Stimulated activated CD4-positive, alpha-beta T cell treated with anti-CD3 and anti-CD28 coated beads, Interleukin-4, amount 100 ng/mL, for 24 hours (primary cell): ENCODE measurements around the gene PEAR1.
A peak's percentile ranks its signal among the peaks of the same experiment; 100 is the strongest.

Experiments
- DNase-seq: peaks from one replicate; pipeline ENCODE4 v3.0.0-alpha.2; 2020

PEAR1 gene

GRCh38 chr1:156860628-156861423 is 32.7 kb upstream of the PEAR1 start, which contains the start of gene NTRK1:
NTRK1 (plus strand) TSS chr1:156860865; CDS start chr1:156860935, 70 bp downstream.
- DNase-seq: peak; percentile 47

GRCh38 chr1:156862584-156862983 is 30.9 kb upstream of the PEAR1 start:
- DNase-seq: no peak

- no peak for DNase-seq
Measured at GRCh38 chr1:156862997-156863599, 30.4 kb upstream of the PEAR1 start.

GRCh38 chr1:156863631-156864030 is 29.9 kb upstream of the PEAR1 start:
- DNase-seq: no peak

- no peak for DNase-seq
Measured at GRCh38 chr1:156864796-156865195, 28.7 kb upstream of the PEAR1 start.

GRCh38 chr1:156865258-156865657 is 28.3 kb upstream of the PEAR1 start:
- no peak for DNase-seq

- DNase-seq: no peak
Measured at GRCh38 chr1:156865865-156866248, 27.7 kb upstream of the PEAR1 start.

- DNase-seq: no peak
Measured at GRCh38 chr1:156866249-156866909, 27.1 kb upstream of the PEAR1 start.

GRCh38 chr1:156868341-156868740 is 25.2 kb upstream of the PEAR1 start:
- no peak for DNase-seq

- no peak for DNase-seq
Measured at GRCh38 chr1:156869455-156869854, 24.1 kb upstream of the PEAR1 start.

- DNase-seq: no peak
Measured at GRCh38 chr1:156873659-156874058, 19.9 kb upstream of the PEAR1 start.

GRCh38 chr1:156874142-156874541 is 19.4 kb upstream of the PEAR1 start:
- DNase-seq: no peak

- no peak for DNase-seq
Measured at GRCh38 chr1:156874572-156875340, 18.8 kb upstream of the PEAR1 start.

- DNase-seq: no peak
Measured at GRCh38 chr1:156875341-156875615, 18.2 kb upstream of the PEAR1 start.

- DNase-seq: no peak
Measured at GRCh38 chr1:156876281-156876680, 17.2 kb upstream of the PEAR1 start.

- DNase-seq: no peak
Measured at GRCh38 chr1:156877433-156878170, 15.9 kb upstream of the PEAR1 start.

GRCh38 chr1:156879876-156880275 is 13.6 kb upstream of the PEAR1 start:
- no peak for DNase-seq

GRCh38 chr1:156880473-156880872 is 13.0 kb upstream of the PEAR1 start:
- no peak for DNase-seq

- no peak for DNase-seq
Measured at GRCh38 chr1:156881101-156881500, 12.4 kb upstream of the PEAR1 start.

GRCh38 chr1:156881663-156882062 is 11.9 kb upstream of the PEAR1 start:
- DNase-seq: no peak

- no peak for DNase-seq
Measured at GRCh38 chr1:156882543-156882942, 11.0 kb upstream of the PEAR1 start.

- no peak for DNase-seq
Measured at GRCh38 chr1:156883919-156884318, 9.6 kb upstream of the PEAR1 start.
